Activated naive CD4-positive, alpha-beta T cell treated with Interleukin-2 at 50 U/mL for 16 hours (primary cell): ENCODE data around the gene WWOX.

ENCODE experiments used
- DNase-seq: peaks from one replicate; pipeline ENCODE4 v3.0.0-alpha.2; 2020

The WWOX gene

DNA sequence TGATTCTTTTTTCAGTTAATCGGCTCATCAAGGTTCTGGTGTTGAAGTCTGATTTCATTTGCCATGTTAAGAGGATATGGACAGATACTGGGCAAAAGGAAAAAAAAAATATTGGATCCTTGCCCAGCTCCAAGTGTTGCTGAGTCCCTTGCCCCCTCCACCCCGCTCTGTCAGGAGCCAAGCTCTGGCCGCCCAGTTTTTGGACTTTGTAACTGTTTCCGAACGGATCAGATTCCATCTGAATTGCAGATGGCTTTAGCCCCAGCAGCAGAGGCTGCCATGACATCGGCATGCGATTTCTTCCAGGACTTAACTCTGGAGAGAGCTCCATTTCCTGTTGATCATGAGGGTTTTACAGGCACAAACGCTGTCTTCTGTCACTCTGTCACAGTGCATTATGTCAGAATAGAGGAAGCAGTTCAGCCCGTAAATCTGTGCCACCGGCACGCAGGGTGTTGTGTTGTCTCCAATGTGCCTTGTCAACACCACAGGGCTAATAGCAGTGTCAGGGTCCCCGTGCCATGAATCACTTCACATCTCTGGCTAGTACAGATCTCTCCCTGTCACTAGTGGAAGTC, 885.5 kb downstream of the WWOX start:
- no peak for DNase-seq

DNA sequence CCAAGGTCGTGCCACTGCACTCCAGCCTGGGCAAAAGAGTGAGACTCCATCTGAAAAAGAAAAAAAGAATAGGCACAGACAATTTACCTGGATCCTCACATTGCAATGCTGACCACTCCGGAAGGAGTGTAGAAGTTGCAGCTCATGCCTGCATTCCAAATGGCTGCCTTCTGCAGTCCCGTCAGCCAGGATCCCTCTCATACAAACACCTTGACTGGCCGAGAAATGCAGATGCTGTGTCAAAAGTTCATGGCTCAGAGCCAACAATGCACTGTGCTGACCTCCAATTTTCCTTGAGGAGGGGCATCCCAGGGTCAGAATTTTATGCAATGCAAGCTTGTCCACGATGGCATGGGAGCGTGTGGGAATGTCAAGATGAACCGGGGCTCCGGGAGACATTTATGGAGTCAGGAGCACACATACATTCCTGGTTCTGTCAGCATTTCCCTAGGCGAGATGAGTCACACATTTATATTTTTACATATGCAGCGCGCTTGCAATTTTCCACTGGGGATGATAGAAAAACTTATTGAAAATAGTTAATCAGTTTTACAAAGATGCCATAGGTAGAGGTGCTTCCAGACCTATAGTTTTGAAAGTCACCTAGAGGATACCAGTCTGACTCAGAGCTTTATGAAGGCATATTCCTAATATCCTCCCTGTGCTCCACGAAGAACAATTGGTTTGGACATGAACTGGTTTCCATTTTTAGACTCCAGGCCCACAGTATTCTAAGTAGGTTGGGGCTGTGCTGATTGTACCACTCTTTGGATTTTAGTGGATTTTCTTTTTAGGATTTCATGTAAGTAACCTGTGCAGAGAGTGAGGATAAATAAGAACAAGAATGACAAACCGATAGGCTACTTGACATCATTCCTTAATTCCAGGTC, 886.5 kb downstream of the WWOX start:
- no peak for DNase-seq

DNA sequence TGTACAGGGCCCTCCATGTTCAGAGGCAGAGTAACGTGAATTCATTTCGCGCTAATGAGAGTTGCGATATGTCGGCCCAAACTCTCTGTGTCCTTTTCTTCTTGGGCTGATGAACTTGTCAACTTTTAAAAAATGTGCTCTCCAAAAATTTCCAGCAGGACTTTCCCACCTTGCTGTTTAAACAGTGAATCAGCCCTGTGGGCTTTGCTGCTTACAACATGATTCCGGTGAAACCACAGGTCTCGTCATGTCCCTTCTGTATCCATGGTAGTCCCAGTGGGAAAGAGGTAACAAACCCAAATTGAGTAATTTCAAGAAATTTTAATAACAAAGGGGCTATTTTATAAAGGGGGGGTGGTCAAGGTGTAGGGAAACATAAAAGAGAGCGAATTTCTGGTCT, 888.2 kb downstream of the WWOX start:
- DNase-seq: no peak

DNA sequence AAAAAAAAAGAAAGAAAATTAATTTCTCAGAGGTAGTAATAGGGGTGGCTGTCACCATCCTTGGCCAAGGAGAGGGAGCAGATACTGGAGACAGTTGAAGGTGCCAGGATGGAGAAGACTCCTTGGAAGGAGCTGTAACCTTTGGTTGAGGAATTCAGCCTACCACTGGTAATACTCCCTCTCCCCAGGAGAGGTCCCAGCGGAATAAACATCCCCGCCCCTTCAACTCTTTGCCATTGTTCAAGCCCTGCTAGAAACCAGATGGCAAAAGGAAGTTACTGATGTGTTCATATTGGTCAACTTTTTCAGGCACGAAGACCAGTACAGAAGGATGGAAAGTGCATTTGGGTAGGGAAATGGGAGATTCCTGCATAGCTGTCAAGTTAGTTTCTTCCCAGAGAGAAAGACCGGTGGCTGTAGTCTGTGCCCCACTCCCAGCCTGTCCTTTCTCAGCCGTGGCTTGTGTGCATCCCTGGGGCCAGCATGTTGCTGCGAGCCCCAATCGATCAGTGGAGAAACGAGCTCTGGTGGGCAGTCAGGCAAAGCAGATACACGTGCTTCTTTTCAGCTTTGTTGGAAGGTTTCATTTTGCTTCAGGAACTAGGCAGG, 889.0 kb downstream of the WWOX start:
- no peak for DNase-seq

DNA sequence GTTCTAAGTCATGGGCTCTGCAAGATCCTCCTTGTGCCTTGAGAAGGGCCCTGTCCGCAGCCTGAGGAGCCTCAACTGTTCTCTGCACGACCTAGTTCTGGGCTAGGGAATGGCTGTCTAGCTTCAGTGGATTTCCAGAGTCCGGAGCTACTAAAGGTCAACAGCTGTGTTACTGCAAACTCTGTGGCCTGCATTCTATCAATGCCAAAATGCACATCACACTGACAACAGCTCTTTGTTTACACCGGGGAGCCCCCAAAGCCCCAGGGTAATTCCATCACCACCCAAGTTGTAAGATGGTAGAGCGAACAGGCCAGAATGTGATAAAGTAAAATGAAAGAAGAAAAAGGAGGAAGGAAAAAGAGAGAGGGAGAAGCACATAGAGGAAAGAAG, 890.9 kb downstream of the WWOX start:
- no peak for DNase-seq

DNA sequence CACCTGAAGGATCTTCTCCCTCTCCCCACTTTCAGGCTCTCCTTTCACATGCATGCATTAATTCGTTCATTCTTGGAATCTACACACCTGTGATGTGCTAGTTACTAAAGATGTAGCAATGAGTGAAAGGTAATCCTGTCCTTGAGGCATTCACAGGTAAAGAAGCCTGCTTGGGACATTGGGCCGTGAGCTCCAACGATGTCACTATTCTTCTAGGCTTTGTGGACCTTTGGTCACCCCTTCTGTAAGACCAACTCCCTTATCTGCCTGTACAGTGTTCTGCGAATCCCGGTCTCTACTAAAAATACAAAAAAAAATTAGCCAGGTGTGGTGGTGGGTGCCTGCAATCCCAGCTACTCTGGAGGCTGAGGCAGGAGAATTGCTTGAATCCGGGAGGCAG, 892.5 kb downstream of the WWOX start:
- DNase-seq: no peak

DNA sequence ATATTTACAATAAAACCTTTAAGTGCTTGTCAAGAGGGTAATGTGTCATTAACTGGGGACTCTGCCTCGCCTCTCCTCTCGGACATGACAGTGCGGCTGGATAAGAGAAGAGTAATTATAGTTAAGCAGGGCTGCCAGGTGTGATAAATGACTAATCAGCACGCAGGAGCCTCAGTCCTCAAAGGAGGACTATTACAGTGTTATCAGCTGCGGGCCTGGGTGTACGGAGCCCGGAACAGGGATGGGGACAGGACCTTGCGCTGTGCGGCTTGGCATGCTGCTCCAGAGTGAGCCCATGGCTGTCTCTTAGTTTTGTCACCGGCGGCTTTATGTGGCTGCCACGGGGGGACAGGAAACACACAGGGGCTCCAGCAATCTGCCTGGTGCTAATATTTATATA, 893.9 kb downstream of the WWOX start:
- DNase-seq: no peak

DNA sequence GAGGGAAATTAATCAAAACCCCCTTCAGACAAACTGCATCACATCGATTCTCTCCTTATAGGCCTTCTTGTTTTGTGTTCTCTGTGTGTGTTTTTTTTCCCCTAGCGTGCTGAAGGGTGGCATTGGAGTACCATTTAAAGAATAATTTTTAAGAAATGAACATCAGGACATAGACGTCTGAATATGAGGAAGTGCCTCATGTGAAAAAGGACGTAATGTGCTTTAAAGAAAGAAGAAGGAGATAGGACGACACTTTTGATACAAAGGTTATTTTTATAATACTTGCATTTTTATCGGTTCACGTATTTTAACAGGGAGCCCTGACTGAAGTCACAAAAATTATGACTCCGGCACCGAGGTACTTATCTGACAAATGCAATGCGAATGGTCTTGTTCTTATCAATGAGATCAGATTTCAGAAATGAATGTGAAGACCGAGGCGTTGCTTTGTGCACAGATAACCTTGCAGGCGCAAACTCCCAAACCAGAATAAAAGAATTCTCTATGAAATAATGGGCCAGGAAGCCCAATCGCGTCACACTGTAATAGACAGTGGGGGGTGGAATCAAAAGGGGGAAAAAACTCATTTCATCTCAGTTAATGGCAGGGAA, 894.8 kb downstream of the WWOX start:
- DNase-seq: no peak

DNA sequence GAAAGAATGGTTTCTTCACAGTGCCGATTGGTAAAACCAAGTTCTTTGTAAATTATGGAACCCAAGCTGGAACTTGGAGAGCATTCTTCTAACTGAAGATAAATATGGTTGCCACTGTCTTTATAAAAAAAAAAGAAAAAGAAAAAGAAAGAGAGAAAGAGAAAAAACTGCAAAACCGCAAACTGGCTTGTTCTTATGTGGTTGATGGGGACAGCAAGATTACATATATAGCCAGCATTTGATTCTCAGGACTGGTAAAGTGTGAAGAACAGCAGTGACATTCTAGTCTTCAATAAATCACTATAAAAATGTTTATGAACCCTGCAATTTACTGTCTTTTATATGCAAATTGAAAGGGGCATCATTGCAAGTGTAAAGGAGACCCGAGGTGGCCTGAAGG, 896.0 kb downstream of the WWOX start:
- no peak for DNase-seq

DNA sequence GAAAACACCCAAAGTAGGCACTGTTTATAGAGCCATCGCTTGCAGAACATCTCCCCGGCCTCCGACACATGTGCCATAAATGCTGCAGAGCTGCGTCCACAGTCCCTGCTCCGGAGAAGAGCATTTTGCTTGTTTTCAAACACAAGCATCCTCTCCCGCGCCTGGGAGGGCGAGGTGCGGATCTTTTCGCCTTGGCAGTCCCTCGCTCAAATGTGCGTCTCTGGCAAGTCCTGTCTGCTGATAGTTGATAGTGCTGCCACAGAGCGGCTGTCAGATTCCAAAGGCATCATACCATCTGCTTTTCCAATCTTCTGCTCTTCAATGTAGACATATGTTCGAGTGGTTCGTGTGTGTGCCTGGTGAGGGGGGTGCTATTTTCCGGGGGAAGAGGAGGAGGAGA, 897.3 kb downstream of the WWOX start:
- no peak for DNase-seq

DNA sequence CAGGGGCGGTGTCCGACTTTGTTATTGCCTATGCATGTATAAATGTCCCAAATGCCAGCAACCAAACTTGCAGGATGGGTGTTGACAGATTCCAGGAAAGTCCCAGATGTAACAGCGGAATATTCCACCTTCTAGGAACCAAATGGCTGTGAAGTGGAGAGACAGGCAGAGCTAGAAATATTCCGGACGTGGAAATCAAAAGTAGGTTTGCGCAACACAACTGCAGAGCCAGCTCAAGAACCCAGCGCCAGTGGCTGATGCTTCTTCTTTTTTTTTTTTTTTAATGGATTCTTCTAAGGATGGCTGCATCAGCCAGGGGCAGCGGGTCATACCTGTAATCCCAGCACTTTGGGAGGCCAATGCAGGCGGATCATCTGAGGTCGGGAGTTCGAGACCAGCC, 899.4 kb downstream of the WWOX start:
- DNase-seq: no peak

DNA sequence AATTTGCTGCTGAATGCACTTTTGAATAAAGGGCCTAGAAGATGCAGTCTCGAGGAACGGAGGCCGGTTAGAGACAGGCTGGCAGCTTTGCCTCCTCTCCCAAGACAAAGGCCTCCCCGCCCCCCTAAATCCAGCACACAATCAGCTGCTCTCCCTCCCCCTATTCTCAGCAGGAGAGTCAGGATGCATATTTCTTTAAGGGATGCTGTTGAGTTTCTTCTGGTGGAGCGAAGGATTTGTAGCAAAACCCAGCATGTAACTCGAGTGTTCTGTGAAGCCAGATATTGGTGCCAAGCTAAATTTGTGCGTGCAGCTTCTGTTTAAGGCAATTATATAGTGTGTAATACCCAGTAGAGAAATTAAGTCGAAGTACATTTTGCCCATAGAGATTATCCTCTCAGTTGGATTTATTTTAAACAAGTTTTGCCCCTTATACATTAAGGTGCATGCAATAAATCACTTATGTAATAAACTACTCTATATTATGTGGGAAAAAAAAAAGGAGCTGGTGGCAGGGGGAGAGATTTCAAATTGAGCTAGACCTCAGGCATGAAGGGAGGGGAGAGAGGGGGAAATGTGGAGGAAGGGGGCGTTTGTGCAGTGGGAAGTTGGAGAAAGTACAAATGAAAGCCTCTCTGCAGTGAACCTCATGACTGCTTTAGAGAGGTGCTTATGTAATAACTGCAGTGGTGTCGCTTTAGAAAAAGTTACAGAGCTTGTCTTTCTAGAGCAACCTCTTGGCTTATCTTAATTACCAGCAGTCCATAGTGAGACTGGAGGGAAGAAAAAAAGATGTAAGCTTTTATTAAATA, 901.9 kb downstream of the WWOX start:
- no peak for DNase-seq

DNA sequence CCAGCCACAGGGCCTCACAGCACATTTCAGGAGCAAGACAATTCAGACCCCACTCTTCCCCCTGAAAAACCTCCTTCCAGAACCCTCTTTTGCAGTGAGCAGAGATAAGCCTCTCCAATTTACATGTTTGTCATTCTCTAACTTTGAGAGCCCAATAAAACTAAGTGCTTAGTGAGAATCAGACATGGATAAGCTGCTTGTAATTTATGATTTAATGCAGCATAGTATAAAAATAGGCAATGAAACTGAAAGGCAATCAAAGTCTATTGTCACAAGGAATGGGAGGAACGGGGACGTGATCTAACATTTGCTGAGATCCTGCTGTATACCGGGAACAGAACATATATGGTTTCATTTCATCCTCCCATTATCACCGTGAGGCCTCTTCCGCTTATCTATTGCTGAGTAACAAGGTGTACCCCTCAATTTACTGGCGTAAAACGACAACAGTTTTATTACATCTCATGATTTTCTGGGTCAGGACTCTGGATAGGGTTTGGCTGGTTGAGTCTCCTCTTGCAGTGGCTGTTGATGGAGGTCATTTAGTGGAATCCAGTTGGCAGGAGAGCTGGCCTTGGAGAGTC, 903.7 kb downstream of the WWOX start:
- DNase-seq: no peak

DNA sequence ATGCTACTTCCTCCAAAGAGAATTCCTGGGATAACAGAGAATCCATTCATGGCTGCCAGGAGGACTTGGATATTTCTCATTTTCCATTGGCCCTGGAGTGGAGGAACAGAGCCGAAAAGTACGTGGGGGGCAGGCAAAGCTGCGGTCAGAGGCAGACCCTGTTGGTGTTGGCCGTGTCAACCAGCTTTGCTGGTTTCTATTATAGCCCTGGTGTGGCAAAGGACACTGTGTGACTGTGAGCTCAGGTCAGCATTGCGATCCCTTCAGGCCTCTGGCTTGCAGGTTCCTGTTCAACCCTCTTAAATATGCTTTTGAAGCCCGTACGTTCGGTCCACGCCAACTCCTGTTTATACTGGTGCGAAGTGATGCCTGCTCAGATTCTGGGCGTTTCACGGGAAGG, 904.9 kb downstream of the WWOX start:
- DNase-seq: no peak

DNA sequence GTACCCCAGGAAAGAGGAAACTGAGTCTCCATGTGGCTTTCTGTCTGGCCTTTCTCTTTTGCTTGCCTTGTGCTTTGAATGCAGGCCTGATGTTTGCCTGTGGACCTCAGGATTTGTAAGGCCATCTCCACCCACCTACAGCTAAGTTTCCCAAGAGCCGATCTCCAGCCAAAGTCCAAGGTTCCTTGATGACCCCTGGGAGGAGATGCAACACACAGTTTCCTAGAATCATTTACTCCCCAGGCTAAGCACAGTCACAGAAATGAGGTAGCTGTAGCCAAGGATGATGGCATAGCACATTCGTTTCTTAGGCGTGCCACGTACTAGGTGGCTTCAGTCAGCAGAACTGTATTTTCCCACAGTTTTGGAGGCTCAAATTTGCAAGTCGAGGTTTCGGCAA, 905.6 kb downstream of the WWOX start:
- DNase-seq: no peak

DNA sequence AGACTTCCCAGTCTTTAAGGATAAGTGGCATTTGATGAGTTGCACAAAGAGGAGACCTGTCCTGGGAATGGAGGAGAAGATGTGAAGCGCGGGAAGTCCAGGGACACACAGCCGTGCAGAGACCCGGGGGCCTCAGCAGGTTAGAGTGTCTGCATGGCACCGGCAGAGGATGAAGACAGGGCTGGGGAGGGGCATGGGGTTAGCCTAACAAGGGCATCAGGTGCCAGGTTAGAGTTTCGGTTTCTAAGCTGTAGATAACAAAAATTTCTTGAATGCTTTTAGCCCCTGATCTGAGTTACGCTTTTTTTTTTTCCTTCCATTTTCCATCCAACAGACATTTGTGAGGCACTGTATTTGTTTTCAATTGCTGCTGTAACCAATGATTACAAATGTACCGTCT, 906.8 kb downstream of the WWOX start:
- no peak for DNase-seq

DNA sequence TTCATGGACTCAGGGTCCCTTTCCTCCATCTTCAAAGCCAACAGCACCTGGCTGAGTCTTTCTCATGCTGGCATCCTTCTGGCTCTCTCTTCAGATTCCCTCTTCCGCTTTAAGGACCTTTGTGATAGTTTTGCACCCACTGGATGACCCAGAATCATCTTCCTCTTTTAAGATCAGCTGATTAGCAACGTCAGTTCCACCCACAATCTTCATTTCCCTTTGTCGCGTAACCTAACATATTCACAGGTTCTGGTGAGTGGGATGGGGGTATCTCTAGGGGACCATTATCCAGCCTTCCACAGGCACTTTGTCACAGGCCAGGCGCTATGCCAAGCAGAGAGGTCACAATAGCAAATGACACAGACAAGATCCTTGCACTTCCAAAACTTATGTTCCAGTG, 907.3 kb downstream of the WWOX start:
- no peak for DNase-seq

DNA sequence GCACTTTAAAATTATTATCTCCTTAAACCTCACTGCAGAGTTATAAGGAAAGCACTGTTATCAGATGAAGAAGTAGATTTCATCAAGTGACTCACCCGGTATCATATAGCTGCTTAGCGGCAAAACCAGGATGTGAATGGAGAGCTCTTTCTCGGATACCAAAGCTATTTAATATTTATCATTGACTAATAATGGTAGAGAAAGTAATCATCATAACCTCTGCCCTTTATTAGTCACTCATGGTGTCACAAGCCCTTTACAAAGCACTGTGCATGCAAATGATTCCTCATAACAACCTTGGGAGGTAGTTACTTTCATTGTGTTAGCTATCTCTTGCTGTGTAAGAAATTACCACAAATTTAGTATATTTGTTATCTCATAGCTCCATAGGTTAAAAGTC, 908.2 kb downstream of the WWOX start:
- DNase-seq: no peak

DNA sequence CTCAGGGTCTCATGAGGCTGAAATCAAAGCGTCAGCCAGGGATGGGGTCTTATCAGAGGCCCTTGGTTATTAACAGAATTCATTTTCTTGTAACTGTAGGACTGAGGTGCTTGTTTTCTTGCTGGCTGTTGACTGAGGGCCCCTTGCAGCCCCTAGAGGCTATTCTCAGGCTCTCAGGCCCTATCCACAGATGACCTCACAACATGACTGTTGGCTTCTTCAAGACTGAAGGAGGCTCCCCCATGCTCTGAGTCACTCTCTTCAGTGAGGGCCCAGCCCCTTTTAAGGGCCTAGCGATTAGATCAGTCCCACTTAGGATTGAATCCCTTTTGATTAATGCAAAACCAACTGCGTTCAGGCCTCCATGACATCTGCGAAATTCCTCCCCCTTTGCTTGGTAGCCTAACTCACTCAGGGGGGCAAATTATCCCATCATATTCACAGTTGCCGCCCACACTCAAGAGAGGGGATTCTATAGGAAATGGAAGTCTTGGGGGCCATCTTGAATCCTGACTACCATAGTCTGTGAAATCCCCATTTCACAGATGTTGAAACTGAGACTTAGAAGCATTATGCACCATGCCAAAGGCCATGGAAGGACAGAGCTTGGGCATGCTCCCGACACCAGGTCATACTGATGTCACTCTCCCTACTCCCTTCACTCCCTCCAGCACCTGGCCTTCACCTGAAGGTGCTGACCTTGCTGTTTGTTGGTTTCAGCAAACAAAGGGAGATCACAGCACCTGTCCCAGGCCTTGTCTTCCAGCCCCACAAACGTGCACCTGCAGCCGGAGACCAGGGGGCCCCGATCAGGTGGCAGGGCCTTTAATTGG, 908.8 kb downstream of the WWOX start:
- peak; percentile 27 for DNase-seq

DNA sequence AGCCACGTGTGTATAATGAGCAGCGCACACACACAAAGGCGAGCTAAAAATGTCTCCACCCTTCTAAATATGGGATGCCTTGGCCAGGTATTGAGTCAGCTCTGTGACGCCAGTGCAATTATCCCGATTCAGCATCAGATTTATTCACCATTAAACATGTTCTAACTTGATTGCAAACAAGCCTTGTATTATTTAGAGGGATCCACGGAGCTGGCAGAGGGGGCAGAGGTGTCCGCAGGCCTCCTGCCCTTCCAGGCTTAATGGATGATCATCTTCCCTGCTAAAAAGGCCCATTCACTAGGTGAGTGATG, 909.4 kb downstream of the WWOX start:
- DNase-seq: no peak

DNA sequence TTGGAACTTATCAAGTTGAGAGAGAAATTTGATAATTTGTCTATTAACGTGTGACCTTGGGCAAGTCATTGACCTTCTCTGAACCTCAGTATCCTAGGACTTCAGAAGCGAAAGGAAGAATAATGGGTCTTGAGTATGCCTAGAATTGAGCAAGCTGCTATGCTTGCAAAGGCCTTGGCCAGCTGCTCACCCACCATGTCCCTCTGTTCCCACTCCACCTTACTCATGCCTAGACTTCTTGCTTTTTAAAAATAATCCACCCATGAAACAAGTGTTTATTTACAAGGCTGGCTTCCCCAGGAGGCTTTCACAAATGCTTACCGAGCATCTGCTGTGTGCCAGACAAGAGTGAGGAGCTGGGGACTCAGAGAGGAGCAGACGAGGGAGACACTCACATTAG, 910.4 kb downstream of the WWOX start:
- no peak for DNase-seq

DNA sequence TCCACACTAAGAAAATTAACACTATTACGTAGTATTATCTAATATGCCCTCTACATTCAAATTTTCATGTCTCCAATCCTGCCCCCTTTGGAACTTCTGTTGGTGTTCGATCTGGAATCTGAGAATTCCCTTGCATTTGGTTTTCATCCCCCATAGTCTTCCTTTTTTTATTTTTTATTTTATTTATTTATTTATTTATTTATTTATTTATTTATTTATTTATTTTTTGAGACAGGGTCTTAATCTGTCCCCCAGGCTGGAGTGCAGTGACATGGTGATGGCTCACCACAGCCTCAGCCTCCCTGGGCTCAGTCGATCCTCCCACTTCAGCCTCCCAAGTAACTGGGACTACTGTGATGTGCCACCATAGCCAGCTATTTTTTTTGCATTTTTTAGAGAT, 911.8 kb downstream of the WWOX start:
- no peak for DNase-seq
